SH-SY5Y (cell line): ENCODE data around the gene AKR1E2.

Experiments
- GATA2 ChIP-seq: IDR thresholded peaks from 2 replicates; pipeline ENCODE4 v1.6.1; 2011; ENCODE audit warnings: mild to moderate bottlenecking, low read depth, low read length
- GATA3 ChIP-seq: IDR thresholded peaks from 2 replicates; pipeline ENCODE4 v1.6.1; 2011; ENCODE audit warnings: low read depth, mild to moderate bottlenecking, low read length, moderate library complexity

GRCh38 chr10:4830551-4830950 lies 4.5 kb downstream of the AKR1E2 start:
- TF ChIP-seq GATA2: no peak
- no peak for TF ChIP-seq GATA3
